HG02970 (cell line): ENCODE data around the gene ANO1.
A peak's percentile ranks its signal among the peaks of the same experiment; 100 is the strongest.
"Not testable (repeated sequence)": the region's sequence is repeated elsewhere in the genome, so short reads cannot be mapped to it uniquely, and the experiment has no call there.

Source experiments
- ATAC-seq: cut with Tn5 transposase; IDR thresholded peaks from one replicate; pipeline ENCODE4 v1.9.1; 2021; ENCODE audit warnings: mild to moderate bottlenecking, moderate library complexity, moderate number of reproducible peaks; ENCODE audit not compliant: unreplicated experiment, low FRiP score

Gene ANO1

DNA sequence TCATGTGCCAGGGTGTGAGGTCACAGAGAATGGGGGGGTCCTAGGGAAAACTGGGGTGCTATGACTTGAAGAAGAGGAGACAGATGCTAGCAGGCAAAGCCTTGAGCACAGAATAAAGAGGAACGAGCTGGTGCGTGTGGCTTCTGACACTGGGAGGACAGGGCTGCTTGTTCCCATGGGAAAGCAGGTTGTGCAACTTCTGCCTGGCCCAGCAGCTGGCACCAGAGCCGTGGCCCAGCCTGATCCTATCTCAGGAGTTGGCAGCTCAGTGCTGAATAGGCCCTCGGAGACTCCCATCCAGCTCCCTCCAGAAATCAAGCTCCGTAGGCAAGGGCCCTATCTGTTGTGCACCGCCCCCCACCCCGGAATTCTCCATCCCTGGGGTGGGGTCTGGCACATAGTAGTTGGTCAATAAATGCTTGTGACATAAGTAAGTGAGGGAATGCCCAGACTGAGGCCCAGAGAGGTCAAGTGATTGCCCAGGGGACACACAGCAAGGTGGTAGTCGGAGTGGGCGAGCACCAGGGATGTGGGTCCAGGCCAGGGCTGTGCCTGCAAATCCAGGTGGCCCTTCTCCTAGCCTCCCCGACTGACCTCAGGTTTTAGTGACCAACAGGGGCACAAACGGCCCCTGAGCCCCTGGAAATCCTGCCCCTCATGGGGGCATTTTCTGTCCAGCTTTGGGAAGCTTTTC lies 105.5 kb downstream of the ANO1 start:
- ATAC-seq, result no peak

DNA sequence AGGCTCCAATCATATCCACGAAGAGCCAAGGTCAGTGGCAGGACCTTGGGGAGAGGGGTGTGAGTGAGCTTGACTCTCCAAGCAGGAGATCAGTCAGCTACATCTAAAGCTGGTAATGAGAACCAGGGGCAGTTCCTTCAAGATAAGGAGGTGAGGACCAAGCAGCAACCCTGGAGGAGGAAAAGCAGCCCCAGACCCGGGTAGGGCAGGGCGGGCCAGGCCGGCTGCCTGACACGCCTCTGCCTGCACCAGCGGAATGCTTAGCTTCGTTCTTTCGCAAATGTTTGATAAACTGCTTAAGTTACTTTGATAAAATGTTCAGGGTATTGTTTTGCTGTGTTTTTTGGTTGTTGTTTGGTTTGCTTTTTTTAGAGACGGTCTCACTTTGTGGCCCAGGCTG lies 106.3 kb downstream of the ANO1 start:
- no peak for ATAC-seq

DNA sequence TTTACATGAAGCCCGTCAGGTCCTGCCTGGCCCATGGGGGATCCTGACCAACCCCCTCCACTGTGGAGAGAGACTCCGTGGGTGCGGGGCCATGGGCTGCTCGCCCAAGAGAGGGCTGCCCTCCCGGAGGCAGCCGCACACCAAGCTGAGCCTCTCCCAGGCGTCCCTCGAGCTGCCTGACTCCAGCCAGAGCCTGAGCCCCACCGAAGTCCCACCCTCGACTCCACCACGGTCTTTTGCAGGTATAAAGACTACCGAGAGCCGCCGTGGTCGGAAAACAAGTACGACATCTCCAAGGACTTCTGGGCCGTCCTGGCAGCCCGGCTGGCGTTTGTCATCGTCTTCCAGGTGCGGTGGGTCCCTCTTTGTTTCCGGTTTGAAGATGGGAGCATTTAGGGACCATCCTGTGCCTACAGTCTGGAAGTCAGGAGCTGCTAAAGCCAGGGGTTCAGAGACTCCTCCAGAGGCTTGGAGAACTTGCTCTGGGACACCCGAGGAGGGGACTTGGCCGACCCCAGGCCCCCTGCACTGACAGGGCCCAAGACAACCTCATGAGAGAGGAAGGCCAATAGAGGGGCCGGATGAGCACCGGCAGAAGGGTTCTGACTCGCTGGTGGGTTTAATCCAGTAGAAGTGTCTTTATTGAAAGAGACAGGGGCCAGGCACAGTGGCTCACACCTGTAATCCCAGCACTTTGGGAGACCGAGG lies 107.4 kb downstream of the ANO1 start:
- no peak for ATAC-seq

DNA sequence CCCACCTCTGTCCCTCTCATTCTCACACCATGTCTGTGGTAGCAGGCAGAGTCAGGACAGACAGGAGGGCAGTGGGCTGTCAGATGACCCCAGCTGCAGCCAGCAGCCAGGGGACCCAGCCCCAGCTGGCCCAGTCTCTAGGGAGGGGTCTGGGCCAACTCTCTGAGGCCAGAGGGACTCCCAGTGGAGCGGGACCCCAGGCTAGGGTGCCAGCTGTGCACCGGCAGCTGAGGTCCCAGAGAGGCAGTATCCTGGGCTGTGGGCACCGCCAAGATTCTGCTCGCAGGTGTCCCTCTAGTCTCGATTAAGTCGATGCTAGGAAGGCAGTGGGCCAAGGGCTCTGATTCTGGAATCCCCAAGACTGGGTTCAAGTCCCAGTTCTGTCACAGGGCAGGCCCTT lies 108.3 kb downstream of the ANO1 start:
- no peak for ATAC-seq

DNA sequence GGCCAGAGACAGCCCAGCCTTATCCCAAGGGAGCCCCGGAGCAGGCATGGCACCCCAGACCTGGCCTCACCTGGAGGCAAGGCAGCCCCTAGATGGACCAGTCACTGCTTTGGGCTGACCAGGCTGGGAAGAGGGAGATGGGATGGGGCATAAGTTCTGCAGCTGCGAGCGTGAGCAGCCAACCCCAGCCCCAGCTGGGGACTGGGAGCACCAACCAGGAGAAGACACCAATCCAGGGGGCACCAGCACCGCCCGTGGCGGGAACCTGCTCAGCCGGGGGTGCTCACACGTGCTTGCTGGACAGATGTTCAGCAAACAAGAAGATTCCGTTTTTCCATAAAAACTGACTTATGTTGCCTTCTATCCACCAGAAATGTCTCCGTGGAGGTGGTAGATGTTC lies 108.8 kb downstream of the ANO1 start:
- no peak for ATAC-seq

DNA sequence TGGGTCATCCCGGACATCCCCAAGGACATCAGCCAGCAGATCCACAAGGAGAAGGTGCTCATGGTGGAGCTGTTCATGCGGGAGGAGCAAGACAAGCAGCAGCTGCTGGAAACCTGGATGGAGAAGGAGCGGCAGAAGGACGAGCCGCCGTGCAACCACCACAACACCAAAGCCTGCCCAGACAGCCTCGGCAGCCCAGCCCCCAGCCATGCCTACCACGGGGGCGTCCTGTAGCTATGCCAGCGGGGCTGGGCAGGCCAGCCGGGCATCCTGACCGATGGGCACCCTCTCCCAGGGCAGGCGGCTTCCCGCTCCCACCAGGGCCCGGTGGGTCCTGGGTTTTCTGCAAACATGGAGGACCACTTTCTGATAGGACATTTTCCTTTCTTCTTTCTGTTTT lies 109.7 kb downstream of the ANO1 start:
- ATAC-seq, result no peak

DNA sequence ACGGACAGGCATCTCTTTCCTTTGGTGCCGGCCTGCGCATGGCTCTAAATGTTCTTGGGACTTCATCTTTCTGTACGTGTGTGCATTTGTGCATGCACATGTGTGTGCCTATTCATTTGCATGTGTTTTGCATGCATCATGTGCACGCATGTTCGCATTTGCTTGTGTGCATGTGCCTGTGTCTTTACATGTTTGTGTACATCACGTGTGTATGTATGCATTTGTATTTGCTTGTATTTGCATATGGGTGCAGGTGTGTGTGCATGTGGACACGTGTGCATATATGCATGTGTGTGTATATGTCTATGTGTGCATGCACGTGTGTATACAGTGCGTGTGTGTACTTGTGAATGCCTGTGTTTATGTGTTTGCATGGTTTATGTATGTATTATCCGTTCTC lies 111.5 kb downstream of the ANO1 start:
- no peak for ATAC-seq

DNA sequence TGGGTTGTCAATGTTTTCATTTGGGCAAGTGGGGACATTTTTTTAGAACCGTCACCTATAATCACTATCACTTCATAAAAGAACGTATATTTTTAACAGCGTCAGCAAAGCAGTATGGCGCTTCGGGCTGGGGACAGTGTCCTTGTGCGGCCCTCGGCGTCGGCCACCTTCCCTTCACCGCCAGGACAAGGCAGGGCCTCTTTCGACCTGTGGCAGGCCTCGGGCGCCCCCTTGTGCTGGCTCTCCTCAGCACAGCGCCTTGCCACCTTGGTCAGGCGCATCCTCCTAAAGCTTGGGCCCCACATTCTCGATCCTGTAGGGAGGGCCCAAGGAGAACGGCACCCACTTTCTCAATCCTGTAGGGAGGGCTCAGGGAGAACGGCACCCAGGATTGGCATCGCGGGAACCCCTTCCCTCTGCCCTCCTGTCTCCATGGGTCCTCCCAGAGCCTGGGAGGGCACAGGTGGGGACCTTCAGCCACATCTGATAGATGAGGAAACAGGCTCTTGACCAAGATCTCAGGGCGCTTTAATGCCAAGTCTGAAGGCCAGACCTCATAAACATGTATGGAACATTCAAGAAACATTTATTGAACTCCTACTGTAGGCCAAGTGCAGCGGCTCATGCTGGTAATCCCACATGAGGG lies 113.5 kb downstream of the ANO1 start:
- ATAC-seq, result no peak

DNA sequence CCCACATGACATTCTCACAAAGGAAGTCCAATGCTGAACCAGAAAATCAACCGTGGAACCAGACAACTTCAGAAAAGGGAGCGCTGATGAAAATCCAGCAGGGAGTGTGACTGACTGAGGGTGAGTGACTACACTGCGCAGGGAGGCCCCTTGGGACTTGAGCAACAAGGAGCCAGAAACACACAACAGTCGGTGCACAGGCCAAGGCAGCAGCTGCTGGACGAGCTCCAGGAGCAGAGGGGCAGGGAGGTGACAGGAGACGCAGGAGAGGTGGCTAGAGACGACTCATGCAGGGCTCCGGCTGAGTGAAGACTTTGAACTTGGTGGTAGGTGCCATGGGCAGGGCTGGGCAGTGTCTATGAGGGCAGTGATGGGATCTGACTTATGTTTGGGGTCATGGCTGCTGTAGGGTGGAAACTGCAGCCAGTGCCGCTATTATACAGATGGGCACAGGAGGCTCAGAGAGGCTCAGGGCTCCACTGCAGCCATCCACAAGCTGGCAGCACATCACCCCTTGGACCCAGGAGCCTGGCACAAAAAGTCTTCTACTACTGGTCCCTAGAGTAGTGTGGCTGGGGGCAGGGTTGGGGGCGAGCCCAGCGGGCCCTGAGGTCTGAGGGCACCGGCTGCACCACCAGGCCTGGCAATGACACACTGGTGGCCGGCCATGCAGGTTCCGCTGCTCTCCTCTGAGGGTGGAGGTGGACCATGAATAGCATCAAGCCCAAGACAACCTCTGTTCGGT lies 114.7 kb downstream of the ANO1 start:
- ATAC-seq, result no peak

DNA sequence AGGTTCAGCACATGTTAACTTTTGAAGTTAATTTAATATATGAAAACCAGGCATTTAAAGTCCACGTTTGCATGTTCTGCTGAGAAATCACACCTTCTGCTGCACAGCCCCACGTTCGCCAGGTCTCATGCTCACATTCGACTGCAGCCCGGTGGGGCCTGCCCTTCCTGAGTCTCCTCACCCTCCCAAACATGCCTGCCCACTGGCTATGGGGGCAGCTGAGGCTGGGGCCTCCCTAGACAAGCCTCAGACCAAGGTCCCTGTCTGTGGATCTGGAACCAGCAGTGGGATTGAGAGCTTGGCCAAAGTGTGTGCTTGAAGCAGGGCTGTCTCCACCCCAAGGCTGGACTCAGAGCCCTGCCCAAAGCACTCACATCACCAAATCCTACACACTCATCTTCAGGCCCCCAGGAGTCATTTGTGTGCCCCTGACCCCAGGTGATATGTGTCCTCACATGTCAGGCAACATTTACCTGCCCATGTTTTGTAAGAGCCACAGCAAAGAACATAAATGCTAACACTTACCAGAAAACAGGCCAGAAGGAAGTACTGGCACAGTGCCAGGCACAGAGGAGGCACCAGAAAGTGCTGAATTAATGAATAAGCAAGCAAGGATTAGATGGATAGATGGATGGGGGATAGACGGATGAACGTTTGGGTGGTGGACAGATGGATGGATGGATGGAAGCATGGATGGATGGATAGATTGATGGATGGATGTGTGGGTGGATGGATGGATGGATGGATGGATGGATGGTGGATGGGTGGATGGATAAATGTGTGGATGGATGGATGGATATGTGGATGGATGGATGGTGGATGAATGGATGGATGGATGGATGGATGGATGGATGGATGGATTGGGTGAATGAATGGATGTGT lies 115.5 kb downstream of the ANO1 start:
- no peak for ATAC-seq

DNA sequence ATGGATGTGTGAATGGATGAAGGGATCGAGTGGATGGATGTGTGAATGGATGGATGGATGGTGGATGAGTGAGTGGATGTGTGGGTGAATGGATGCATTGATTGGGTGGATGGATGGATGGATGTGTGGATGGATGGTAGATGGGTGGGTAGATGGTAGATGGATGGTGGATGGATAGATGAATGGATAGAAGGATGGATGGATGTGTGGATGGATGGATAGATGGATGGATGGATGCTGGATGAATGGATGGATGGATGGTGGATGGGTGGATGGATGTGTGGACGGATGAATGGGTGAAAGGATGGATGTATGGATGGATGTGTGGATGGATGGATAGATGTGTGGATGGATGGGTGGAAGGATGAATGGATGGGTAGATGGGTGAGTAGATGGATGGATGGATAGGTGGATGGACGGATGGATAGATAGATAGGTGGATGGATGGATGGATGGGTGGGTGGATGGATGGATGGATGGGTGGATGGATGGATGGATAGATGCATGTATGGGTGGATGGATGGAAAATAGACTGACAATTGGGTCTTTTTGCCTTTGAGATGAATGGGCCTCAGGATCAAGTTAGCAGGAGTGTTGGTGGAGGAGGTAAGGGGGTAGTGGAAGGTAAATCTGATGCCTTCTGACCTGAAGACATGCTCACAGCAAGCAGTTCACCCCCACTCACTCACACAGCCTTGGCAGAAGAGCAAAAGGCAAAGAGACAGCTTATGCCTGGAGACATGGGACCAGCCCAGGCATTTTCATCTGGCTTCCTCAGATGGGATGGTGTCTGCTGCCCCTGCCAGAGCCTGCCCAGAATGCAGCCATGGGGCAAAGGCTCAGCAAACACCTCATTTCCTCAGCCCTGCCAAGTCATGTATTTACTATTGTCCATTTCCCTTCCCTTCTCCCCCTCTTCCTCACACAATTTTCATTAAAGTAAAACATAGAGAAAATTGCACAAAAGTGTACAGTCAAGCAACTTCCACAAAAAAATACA lies 117.0 kb downstream of the ANO1 start:
- ATAC-seq, result no peak

DNA sequence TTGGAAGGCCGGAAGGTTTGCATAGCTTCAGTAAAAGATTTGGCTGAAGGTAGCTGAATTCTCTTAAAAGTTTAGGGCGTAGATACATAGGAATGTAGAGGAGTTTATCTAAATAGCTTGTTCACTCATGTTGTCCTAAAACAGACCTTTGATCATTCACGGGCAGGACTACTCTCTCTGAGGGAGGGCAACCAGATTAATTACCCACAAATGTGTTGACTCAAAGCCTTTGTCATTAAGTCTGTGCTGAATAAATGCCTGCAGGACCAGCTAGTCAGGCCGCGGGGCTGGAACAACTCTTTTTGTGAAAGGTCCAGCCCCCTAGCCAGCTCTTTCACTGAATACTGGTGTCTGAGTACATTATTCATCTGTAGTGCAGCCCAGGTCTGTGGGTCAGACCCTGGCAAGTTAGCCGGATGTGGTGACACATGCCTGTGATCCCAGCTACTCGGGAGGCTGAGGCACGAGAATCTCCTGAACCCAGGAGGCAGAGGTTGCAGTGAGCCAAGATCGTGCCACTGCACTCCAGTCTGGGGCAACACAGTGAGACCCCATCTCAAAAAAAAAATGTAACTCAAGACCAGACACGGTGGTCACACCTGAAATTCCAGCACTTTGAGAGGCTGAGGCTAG lies 122.2 kb downstream of the ANO1 start:
- no peak for ATAC-seq

DNA sequence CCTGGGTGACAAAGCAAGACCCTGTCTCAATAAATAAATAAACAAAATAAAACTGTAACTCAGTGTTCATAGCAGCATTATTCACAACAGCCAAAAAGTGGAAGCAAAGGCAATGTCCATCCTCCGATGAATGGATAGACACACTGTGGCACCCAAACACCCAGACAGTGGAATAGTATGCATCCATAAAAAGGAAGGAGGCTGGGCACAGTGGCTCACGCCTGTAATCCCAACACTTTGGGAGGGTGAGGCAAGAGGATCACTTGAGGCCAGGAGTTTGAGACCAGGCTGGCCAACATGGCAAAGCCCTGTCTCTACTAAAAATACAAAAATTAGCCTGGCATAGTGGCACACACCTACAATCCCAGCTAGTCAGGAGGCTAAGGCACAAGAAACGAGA lies 122.9 kb downstream of the ANO1 start:
- not testable (repeated sequence) for ATAC-seq

DNA sequence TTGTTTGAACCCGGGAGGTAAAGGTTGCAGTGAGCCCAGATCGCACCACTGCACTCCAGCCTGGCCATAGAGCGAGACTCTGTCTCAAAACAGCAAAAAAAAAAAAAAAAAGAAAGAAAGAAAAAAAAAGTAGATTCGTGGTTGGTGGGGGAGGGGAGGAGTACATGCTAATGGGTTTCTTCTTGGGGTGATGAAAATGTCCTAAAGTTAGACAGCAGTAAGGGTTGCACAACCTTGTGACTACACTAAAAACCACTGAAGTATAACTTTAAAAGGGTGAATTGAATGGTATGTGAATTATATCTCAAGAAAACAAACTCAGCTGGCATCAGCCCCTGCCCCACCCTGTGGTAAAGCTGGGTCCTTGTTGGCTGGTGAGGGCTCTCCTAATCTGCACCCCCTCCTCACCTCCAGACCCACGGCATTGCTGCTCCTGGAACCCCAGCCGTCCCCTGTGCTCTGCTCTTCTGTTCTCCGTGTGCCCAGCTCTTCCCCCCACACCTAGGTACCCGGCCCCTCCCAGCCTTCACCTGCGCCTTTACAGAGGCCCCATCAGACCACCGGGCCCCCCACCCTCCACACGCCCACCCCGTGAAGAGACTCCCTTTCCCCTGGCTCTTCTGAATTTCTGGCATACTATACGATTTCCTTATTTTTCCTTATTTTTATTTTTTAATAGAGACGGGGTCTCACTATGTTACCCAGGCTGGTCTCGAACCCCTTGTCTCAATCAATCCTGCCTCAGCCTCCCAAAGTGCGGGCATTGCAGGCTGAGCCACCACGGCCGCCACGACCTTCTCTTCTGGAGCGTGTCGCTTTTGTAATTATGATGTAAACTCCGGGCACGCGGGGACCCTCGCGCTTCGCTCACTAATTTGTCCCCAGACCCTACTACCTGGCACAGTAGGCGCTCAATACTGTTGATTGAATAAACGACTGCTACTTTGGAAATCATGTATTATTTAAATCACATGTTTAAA lies 124.1 kb downstream of the ANO1 start:
- ATAC-seq, result no peak

DNA sequence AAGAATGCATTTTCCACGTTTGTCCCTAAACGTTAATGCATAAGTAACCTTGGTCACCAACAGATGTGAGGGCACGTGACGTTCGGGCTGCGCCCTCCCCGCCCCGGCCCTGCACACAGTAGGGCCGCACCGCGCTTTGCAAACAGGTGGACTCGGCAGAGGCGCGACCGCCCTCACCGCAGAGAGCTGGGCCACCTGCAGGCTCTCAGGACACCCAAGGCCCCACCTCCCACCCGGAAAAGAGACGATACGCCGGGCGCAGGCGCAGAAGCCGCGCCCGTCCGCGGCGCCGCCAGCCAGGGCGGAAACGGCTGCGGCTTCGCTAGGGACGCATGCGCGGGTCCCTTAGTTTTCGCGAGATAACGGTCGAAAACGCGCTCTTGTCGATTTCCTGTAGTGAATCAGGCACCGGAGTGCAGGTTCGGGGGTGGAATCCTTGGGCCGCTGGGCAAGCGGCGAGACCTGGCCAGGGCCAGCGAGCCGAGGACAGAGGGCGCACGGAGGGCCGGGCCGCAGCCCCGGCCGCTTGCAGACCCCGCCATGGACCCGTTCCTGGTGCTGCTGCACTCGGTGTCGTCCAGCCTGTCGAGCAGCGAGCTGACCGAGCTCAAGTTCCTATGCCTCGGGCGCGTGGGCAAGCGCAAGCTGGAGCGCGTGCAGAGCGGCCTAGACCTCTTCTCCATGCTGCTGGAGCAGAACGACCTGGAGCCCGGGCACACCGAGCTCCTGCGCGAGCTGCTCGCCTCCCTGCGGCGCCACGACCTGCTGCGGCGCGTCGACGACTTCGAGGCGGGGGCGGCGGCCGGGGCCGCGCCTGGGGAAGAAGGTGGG lies 125.0 kb downstream of the ANO1 start, which contains the start of gene FADD:
FADD (plus strand) TSS at position 377 of the 831 bp plus-strand sequence; CDS start at position 541, 164 bp downstream.
- peak; percentile 74 for ATAC-seq

DNA sequence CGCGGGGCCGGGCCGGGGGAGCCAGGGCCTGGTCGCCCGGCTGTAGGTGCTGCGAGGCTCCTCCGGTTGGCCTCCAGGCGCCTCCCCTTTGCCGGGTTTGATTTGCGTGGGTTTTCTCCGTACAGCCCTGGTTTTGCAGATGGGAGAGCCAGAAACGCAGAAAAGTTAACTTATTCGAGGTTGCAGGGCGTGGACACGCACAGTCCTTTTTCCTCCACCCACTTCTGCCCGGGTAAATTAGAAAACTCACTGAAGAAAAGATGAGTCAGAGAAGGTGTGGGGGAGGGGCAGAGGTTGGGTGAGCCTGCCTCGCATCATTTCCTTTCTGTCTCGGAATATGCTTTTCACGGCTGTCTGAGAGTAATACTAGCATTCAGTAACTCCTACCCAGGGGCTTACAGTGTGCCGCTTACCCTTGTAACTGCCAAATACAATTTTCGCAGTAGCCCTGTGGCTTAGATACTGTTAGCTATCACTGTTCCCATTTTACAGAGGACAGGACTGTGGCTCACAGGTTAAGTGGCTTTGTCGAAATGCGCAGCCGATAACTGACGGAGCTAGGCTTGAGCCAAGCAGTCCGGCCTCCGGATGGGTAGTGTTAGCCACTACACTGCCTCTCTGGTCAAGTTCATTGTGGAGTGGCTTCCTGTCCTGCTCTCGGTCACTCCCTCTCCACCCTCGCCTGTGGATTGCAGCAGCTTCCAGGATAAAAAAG lies 125.8 kb downstream of the ANO1 start:
- ATAC-seq, result peak; percentile 31
